Activated naive CD8-positive, alpha-beta T cell treated with anti-CD3 and anti-CD28 coated beads for 36 hours (primary cell): ENCODE measurements around the gene RANBP17. TPM values are rescaled to one million over a fixed set of nuclear protein-coding genes. Genes with fewer than 3 reads are reported as not detected.
A peak's percentile ranks its signal among the peaks of the same experiment; 100 is the strongest.

Source experiments
- DNase-seq: peaks from one replicate; pipeline ENCODE4 v3.0.0; 2021
- H3K27ac Mint-ChIP-seq: one replicate; pipeline ENCODE4 v1.8.0; 2022; ENCODE audit warnings: mild to moderate bottlenecking, moderate library complexity, mixed read lengths
- H3K27me3 Mint-ChIP-seq: one replicate; pipeline ENCODE4 v1.8.0; 2022; ENCODE audit warnings: mild to moderate bottlenecking, mixed read lengths
- H3K36me3 Mint-ChIP-seq: one replicate; pipeline ENCODE4 v1.8.0; 2021; ENCODE audit warnings: mild to moderate bottlenecking, mixed read lengths
- H3K4me1 Mint-ChIP-seq: one replicate; pipeline ENCODE4 v1.8.0; 2021; ENCODE audit warnings: mixed read lengths
- H3K4me3 Mint-ChIP-seq: one replicate; pipeline ENCODE4 v1.8.0; 2022; ENCODE audit warnings: mild to moderate bottlenecking, moderate library complexity, mixed read lengths
- H3K9me3 Mint-ChIP-seq: one replicate; pipeline ENCODE4 v1.8.0; 2022; ENCODE audit warnings: mixed read lengths
- total RNA-seq, 2 experiments: library from RNA; stranded (reverse); gene quantifications; one replicate each; pipeline ENCODE4 v1.2.3, GENCODE V29; 2021

RANBP17 gene
- total RNA-seq, 2 experiments from 2014 or later, result 0.30 to 0.35 TPM

- Mint-ChIP-seq H3K27me3 (peaks cover 83% of the 10 kb centered on the region), H3K27ac (no peak overlapping the region)
Measured at GRCh38 chr5:171306781-171307591, 445.2 kb downstream of the RANBP17 start.

GRCh38 chr5:171307789-171308452 lies 446.1 kb downstream of the RANBP17 start:
- no peak overlapping the region for H3K4me3 Mint-ChIP-seq
- no peaks in the 10 kb centered on the region for H3K9me3 Mint-ChIP-seq
- DNase-seq, result no peak
- H3K27me3 Mint-ChIP-seq, result peaks cover 87% of the 10 kb centered on the region
- H3K4me1 Mint-ChIP-seq, result peaks cover 12% of the 10 kb centered on the region
- no peaks in the 10 kb centered on the region for H3K36me3 Mint-ChIP-seq
- H3K27ac Mint-ChIP-seq, result no peak overlapping the region

More at GRCh38 chr5:171306781-171307591, 445.2 kb downstream of the RANBP17 start:
- Mint-ChIP-seq H3K4me3 (no peak overlapping the region), H3K9me3 (no peaks in the 10 kb centered on the region), H3K36me3 (no peaks in the 10 kb centered on the region), H3K4me1 (peaks cover 8% of the 10 kb centered on the region)
- no peak for DNase-seq

GRCh38 chr5:171308453-171309275 lies 446.8 kb downstream of the RANBP17 start, which contains the start of gene TLX3:
TSS of gene TLX3 (plus strand) at chr5:171309248. CDS start at chr5:171309366, 118 bp downstream.
- DNase-seq, result no peak
- H3K27me3 Mint-ChIP-seq, result peaks cover 88% of the 10 kb centered on the region
- no peaks in the 10 kb centered on the region for H3K9me3 Mint-ChIP-seq
- H3K27ac Mint-ChIP-seq, result no peak within 1 kb of the TSS
- H3K36me3 Mint-ChIP-seq, result no peaks in the 10 kb centered on the region
- no peak within 1 kb of the TSS for H3K4me3 Mint-ChIP-seq
- peaks cover 16% of the 10 kb centered on the region for H3K4me1 Mint-ChIP-seq

- peaks cover 89% of the 10 kb centered on the region for H3K27me3 Mint-ChIP-seq
- DNase-seq, result no peak
- no peak overlapping the region for H3K4me3 Mint-ChIP-seq
- no peaks in the 10 kb centered on the region for H3K36me3 Mint-ChIP-seq
- no peak overlapping the region for H3K27ac Mint-ChIP-seq
- H3K9me3 Mint-ChIP-seq, result no peaks in the 10 kb centered on the region
- peaks cover 21% of the 10 kb centered on the region for H3K4me1 Mint-ChIP-seq
Measured at GRCh38 chr5:171309276-171310211, 447.7 kb downstream of the RANBP17 start.

- Mint-ChIP-seq H3K27ac (no peak overlapping the region), H3K4me1 (peaks cover 21% of the 10 kb centered on the region), H3K27me3 (peaks cover 91% of the 10 kb centered on the region), H3K4me3 (peak overlapping the region; percentile 53), H3K9me3 (no peaks in the 10 kb centered on the region), H3K36me3 (no peaks in the 10 kb centered on the region)
- DNase-seq, result peak; percentile 39
Measured at GRCh38 chr5:171310212-171310818, 448.5 kb downstream of the RANBP17 start.

GRCh38 chr5:171310819-171311321 lies 449.1 kb downstream of the RANBP17 start:
- Mint-ChIP-seq H3K27me3 (peaks cover 92% of the 10 kb centered on the region), H3K9me3 (no peaks in the 10 kb centered on the region), H3K27ac (no peak overlapping the region), H3K4me3 (peak overlapping the region; percentile 53), H3K4me1 (peaks cover 21% of the 10 kb centered on the region), H3K36me3 (no peaks in the 10 kb centered on the region)
- no peak for DNase-seq

GRCh38 chr5:171311322-171312077 lies 449.7 kb downstream of the RANBP17 start:
- Mint-ChIP-seq H3K36me3 (no peaks in the 10 kb centered on the region), H3K4me1 (peaks cover 24% of the 10 kb centered on the region), H3K27ac (no peak overlapping the region), H3K4me3 (no peak overlapping the region), H3K9me3 (no peaks in the 10 kb centered on the region), H3K27me3 (peaks cover 92% of the 10 kb centered on the region)
- no peak for DNase-seq

- Mint-ChIP-seq H3K9me3 (no peaks in the 10 kb centered on the region), H3K36me3 (no peaks in the 10 kb centered on the region), H3K27me3 (peaks cover 92% of the 10 kb centered on the region), H3K4me1 (peaks cover 27% of the 10 kb centered on the region), H3K4me3 (no peak overlapping the region), H3K27ac (no peak overlapping the region)
- DNase-seq, result no peak
Measured at GRCh38 chr5:171312129-171312974, 450.5 kb downstream of the RANBP17 start.

GRCh38 chr5:171313481-171314206 lies 451.8 kb downstream of the RANBP17 start:
- no peaks in the 10 kb centered on the region for H3K9me3 Mint-ChIP-seq
- peak overlapping the region; percentile 48 for H3K4me3 Mint-ChIP-seq
- DNase-seq, result no peak
- H3K4me1 Mint-ChIP-seq, result peaks cover 22% of the 10 kb centered on the region
- no peaks in the 10 kb centered on the region for H3K36me3 Mint-ChIP-seq
- H3K27me3 Mint-ChIP-seq, result peaks cover 93% of the 10 kb centered on the region
- H3K27ac Mint-ChIP-seq, result no peak overlapping the region

GRCh38 chr5:171314728-171315385 lies 453.0 kb downstream of the RANBP17 start:
- peaks cover 21% of the 10 kb centered on the region for H3K4me1 Mint-ChIP-seq
- no peak for DNase-seq
- H3K27ac Mint-ChIP-seq, result no peak overlapping the region
- H3K36me3 Mint-ChIP-seq, result no peaks in the 10 kb centered on the region
- H3K4me3 Mint-ChIP-seq, result no peak overlapping the region
- peaks cover 95% of the 10 kb centered on the region for H3K27me3 Mint-ChIP-seq
- no peaks in the 10 kb centered on the region for H3K9me3 Mint-ChIP-seq

- H3K4me3 Mint-ChIP-seq, result no peak overlapping the region
- H3K27me3 Mint-ChIP-seq, result peaks cover 95% of the 10 kb centered on the region
- DNase-seq, result no peak
- no peaks in the 10 kb centered on the region for H3K9me3 Mint-ChIP-seq
- H3K36me3 Mint-ChIP-seq, result no peaks in the 10 kb centered on the region
- peaks cover 21% of the 10 kb centered on the region for H3K4me1 Mint-ChIP-seq
- H3K27ac Mint-ChIP-seq, result no peak overlapping the region
Measured at GRCh38 chr5:171315386-171315891, 453.6 kb downstream of the RANBP17 start.
